Myocyte (in vitro differentiated cells): ENCODE data around the gene ACOT8. TPM values are rescaled to one million over a fixed set of nuclear protein-coding genes. Genes with fewer than 3 reads are reported as not detected.
A peak's percentile ranks its signal among the peaks of the same experiment; 100 is the strongest.
"Not testable (repeated sequence)": the region's sequence is repeated elsewhere in the genome, so short reads cannot be mapped to it uniquely, and the experiment has no call there.

ENCODE experiments used
- DNase-seq: peaks from one replicate; pipeline ENCODE4 v3.0.0-alpha.2; 2012; ENCODE audit warnings: low read depth
- total RNA-seq: library from RNA; depleted of rRNA; stranded (reverse); fragments of >200 nt; gene quantifications from 2 replicates; pipeline ENCODE4 v1.2.3, GENCODE V29; 2014

The ACOT8 gene
- total RNA-seq, 1 donor from 2014 or later: 47.2 TPM

GRCh38 chr20:45829673-45830106 lies 27.5 kb downstream of the ACOT8 start:
- DNase-seq: not testable (repeated sequence)

GRCh38 chr20:45828589-45828988 lies 28.6 kb downstream of the ACOT8 start:
- DNase-seq: peak; percentile 99

- DNase-seq: no peak
These were observed 29.5 kb downstream of the ACOT8 start for GRCh38 chr20:45827712-45828111.

- peak; percentile 84 for DNase-seq
These were observed 30.1 kb downstream of the ACOT8 start, which contains the start of gene TNNC2 for GRCh38 chr20:45827030-45827652. Gene TNNC2 (minus strand): TSS chr20:45827312. CDS start chr20:45827248, 64 bp downstream.

- peak; percentile 98 for DNase-seq
These were observed 30.7 kb downstream of the ACOT8 start for GRCh38 chr20:45826381-45827019.

- peak; percentile 54 for DNase-seq
These were observed 33.0 kb downstream of the ACOT8 start for GRCh38 chr20:45823949-45824835.

- DNase-seq: peak; percentile 67
These were observed 34.3 kb downstream of the ACOT8 start for GRCh38 chr20:45822857-45823256.

- DNase-seq: no peak
These were observed 35.2 kb downstream of the ACOT8 start for GRCh38 chr20:45821947-45822346.

- no peak for DNase-seq
These were observed 37.7 kb downstream of the ACOT8 start for GRCh38 chr20:45819466-45819865.

- DNase-seq: no peak
These were observed 39.0 kb downstream of the ACOT8 start for GRCh38 chr20:45818239-45818638.

GRCh38 chr20:45817376-45818194 lies 39.6 kb downstream of the ACOT8 start:
- peak; percentile 67 for DNase-seq

- DNase-seq: no peak
These were observed 40.2 kb downstream of the ACOT8 start for GRCh38 chr20:45816951-45817350.

GRCh38 chr20:45814314-45814713 lies 42.9 kb downstream of the ACOT8 start:
- no peak for DNase-seq

GRCh38 chr20:45813489-45813888 lies 43.7 kb downstream of the ACOT8 start:
- no peak for DNase-seq

GRCh38 chr20:45813006-45813340 lies 44.2 kb downstream of the ACOT8 start:
- DNase-seq: no peak

GRCh38 chr20:45812157-45813005 lies 44.8 kb downstream of the ACOT8 start, which contains the start of gene UBE2C:
Gene UBE2C (plus strand): TSS chr20:45812644. CDS start chr20:45812696, 52 bp downstream.
- DNase-seq: peak; percentile 100

GRCh38 chr20:45810191-45810970 lies 46.8 kb downstream of the ACOT8 start:
- DNase-seq: no peak

- DNase-seq: no peak
These were observed 55.3 kb downstream of the ACOT8 start for GRCh38 chr20:45801851-45802250.

- peak; percentile 74 for DNase-seq
These were observed 58.1 kb downstream of the ACOT8 start for GRCh38 chr20:45798935-45799642.
